Neural cell (in vitro differentiated cells): ENCODE data around the gene DSCAML1.

Experiments used
- EZH2 ChIP-seq: fragments of 200-600, 300-800 bp; shearing (Covaris generic), sonication (generic); IDR thresholded peaks from 2 replicates; pipeline ENCODE4 v1.6.1; 2014; ENCODE audit warnings: antibody characterized with exemption, low read length, borderline replicate concordance, mild to moderate bottlenecking; ENCODE audit not compliant: insufficient read depth, poor library complexity, severe bottlenecking
- POLR2AphosphoS5 ChIP-seq: IDR thresholded peaks from 2 replicates; pipeline ENCODE4 v1.6.1; 2012
- SMC3 ChIP-seq: fragments of 450-650 bp; conservative IDR thresholded peaks from 2 replicates; pipeline ENCODE4 v1.6.1; 2014; ENCODE audit warnings: antibody characterized with exemption, mild to moderate bottlenecking, moderate library complexity; ENCODE audit not compliant: poor library complexity
- TF ChIP-seq, protein P1 (sequence below): fragments of 450-650 bp; IDR thresholded peaks from 2 replicates; pipeline ENCODE4 v1.5.1; 2014; ENCODE audit warnings: antibody characterized with exemption, mild to moderate bottlenecking, moderate library complexity; ENCODE audit not compliant: poor library complexity, severe bottlenecking

DNA sequence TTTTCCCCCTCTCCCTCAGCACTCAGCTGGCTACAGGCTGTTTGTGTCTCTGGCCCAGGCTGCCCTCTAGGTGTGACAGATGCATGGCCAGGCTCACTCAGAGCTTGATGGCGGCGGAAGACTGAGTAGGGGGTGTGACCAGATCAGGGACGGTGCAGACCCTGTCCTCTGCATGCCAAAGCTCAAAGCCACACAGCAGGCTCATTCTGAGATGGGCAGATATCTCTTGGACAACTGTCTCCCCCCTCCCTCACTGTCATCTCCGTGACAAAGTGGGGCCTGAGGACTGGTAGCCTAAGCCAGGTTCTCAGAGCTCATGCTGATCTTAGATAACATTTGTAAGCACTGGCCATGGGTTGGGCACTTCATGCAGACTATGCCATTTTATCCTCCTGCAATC, 231.3 kb downstream of the DSCAML1 start:
- TF ChIP-seq SMC3: no peak
- TF ChIP-seq, protein P1, sequence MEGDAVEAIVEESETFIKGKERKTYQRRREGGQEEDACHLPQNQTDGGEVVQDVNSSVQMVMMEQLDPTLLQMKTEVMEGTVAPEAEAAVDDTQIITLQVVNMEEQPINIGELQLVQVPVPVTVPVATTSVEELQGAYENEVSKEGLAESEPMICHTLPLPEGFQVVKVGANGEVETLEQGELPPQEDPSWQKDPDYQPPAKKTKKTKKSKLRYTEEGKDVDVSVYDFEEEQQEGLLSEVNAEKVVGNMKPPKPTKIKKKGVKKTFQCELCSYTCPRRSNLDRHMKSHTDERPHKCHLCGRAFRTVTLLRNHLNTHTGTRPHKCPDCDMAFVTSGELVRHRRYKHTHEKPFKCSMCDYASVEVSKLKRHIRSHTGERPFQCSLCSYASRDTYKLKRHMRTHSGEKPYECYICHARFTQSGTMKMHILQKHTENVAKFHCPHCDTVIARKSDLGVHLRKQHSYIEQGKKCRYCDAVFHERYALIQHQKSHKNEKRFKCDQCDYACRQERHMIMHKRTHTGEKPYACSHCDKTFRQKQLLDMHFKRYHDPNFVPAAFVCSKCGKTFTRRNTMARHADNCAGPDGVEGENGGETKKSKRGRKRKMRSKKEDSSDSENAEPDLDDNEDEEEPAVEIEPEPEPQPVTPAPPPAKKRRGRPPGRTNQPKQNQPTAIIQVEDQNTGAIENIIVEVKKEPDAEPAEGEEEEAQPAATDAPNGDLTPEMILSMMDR: no peak
- no peak for TF ChIP-seq EZH2
- TF ChIP-seq POLR2AphosphoS5: no peak
